ENCODE measurements around the gene TOMM20.
"Not testable (repeated sequence)": the region's sequence is repeated elsewhere in the genome, so short reads cannot be mapped to it uniquely, and the experiment has no call there.

TOMM20 gene

GRCh38 chr1:235090406-235091069 is 38.1 kb downstream of the TOMM20 start:
- in situ Hi-C loops (cut with HindIII; ENCODE audit: low pct_ligation_motif_present, low pct_unique_long_range_greater_than_20kb, low sequenced_read_pairs): no loop called here
- DNase-seq: no peak

GRCh38 chr1:235088907-235089306 is 39.7 kb downstream of the TOMM20 start:
- no peak for DNase-seq
- in situ Hi-C loops (cut with HindIII; ENCODE audit: low pct_ligation_motif_present, low pct_unique_long_range_greater_than_20kb, low sequenced_read_pairs): no loop called here

GRCh38 chr1:235088430-235088829 is 40.2 kb downstream of the TOMM20 start:
- in situ Hi-C loops (cut with HindIII; ENCODE audit: low pct_ligation_motif_present, low pct_unique_long_range_greater_than_20kb, low sequenced_read_pairs): no loop called here
- DNase-seq: no peak

- DNase-seq: no peak
- in situ Hi-C loops (cut with HindIII; ENCODE audit: low pct_ligation_motif_present, low pct_unique_long_range_greater_than_20kb, low sequenced_read_pairs): no loop called here
Observed at GRCh38 chr1:235087906-235088305, 40.7 kb downstream of the TOMM20 start.

- DNase-seq; in situ Hi-C loops (cut with HindIII; ENCODE audit: low pct_ligation_motif_present, low pct_unique_long_range_greater_than_20kb, low sequenced_read_pairs): not testable (repeated sequence)
Observed at GRCh38 chr1:235085411-235086117, 43.1 kb downstream of the TOMM20 start.

- in situ Hi-C loops (cut with HindIII; ENCODE audit: low pct_ligation_motif_present, low pct_unique_long_range_greater_than_20kb, low sequenced_read_pairs); DNase-seq: not testable (repeated sequence)
Observed at GRCh38 chr1:235080788-235081187, 47.8 kb downstream of the TOMM20 start.

GRCh38 chr1:235080297-235080657 is 48.4 kb downstream of the TOMM20 start:
- in situ Hi-C loops (cut with HindIII; ENCODE audit: low pct_ligation_motif_present, low pct_unique_long_range_greater_than_20kb, low sequenced_read_pairs); DNase-seq: not testable (repeated sequence)

GRCh38 chr1:235079443-235080296 is 49.0 kb downstream of the TOMM20 start:
- in situ Hi-C loops (cut with HindIII; ENCODE audit: low pct_ligation_motif_present, low pct_unique_long_range_greater_than_20kb, low sequenced_read_pairs): no loop called here

GRCh38 chr1:235078480-235079381 is 49.9 kb downstream of the TOMM20 start:
- in situ Hi-C loops (cut with HindIII; ENCODE audit: low pct_ligation_motif_present, low pct_unique_long_range_greater_than_20kb, low sequenced_read_pairs): no loop called here
- peak; percentile 35 for DNase-seq

More at GRCh38 chr1:235079443-235080296, 49.0 kb downstream of the TOMM20 start:
- DNase-seq: peak; percentile 39

- DNase-seq: peak; percentile 36
- in situ Hi-C loops (cut with HindIII; ENCODE audit: low pct_ligation_motif_present, low pct_unique_long_range_greater_than_20kb, low sequenced_read_pairs): no loop called here
Observed at GRCh38 chr1:235077571-235078479, 50.8 kb downstream of the TOMM20 start.

- no peak for DNase-seq
- in situ Hi-C loops (cut with HindIII; ENCODE audit: low pct_ligation_motif_present, low pct_unique_long_range_greater_than_20kb, low sequenced_read_pairs): no loop called here
Observed at GRCh38 chr1:235077163-235077540, 51.5 kb downstream of the TOMM20 start.

GRCh38 chr1:235076504-235077162 is 52.0 kb downstream of the TOMM20 start:
- no peak for DNase-seq
- in situ Hi-C loops (cut with HindIII; ENCODE audit: low pct_ligation_motif_present, low pct_unique_long_range_greater_than_20kb, low sequenced_read_pairs): no loop called here

GRCh38 chr1:235075777-235076308 is 52.8 kb downstream of the TOMM20 start:
- no peak for DNase-seq
- in situ Hi-C loops (cut with HindIII; ENCODE audit: low pct_ligation_motif_present, low pct_unique_long_range_greater_than_20kb, low sequenced_read_pairs): no loop called here

- DNase-seq: no peak
- in situ Hi-C loops (cut with HindIII; ENCODE audit: low pct_ligation_motif_present, low pct_unique_long_range_greater_than_20kb, low sequenced_read_pairs): no loop called here
Observed at GRCh38 chr1:235075048-235075776, 53.4 kb downstream of the TOMM20 start.

- DNase-seq: no peak
- in situ Hi-C loops (cut with HindIII; ENCODE audit: low pct_ligation_motif_present, low pct_unique_long_range_greater_than_20kb, low sequenced_read_pairs): no loop called here
Observed at GRCh38 chr1:235074523-235075047, 54.1 kb downstream of the TOMM20 start.

- in situ Hi-C loops (cut with HindIII; ENCODE audit: low pct_ligation_motif_present, low pct_unique_long_range_greater_than_20kb, low sequenced_read_pairs): no loop called here
- no peak for DNase-seq
Observed at GRCh38 chr1:235073968-235074522, 54.6 kb downstream of the TOMM20 start.
